Activated T-helper 1 cell treated with anti-CD3 and anti-CD28 coated beads, Interleukin-12 subunit alpha, Interleukin-12 subunit beta, Interleukin-2, Interleukin-4 antibody, amounts not matched to agents 30 ng/mL and 10 ng/mL and 1 ng/mL, durations not matched to agents 14 hours and 24 hours and 36 hours (primary cell): ENCODE results near the gene LCK. TPM values are rescaled to one million over a fixed set of nuclear protein-coding genes. Genes with fewer than 3 reads are reported as not detected.

Experiments used
- total RNA-seq: library from RNA; stranded (reverse); gene quantifications from 2 replicates; pipeline ENCODE4 v1.2.3, GENCODE V29; 2022

LCK gene
- total RNA-seq, 1 donor from 2014 or later = 281 TPM

Other genes with a start within 250 kb of the LCK start
- gene KHDRBS1, start 237.4 kb upstream of the LCK start, total RNA-seq = 156 and 158 TPM in 2 replicates
- 34.2 and 38.8 TPM in 2 replicates for gene TMEM39B, start 178.3 kb upstream of the LCK start, total RNA-seq
- 76.7 and 78.6 TPM in 2 replicates for gene KPNA6, start 143.2 kb upstream of the LCK start, total RNA-seq
- gene TXLNA, start 71.6 kb upstream of the LCK start, total RNA-seq = 109 and 110 TPM in 2 replicates
- gene CCDC28B, start 50.7 kb upstream of the LCK start, total RNA-seq = 28.2 and 32.6 TPM in 2 replicates
- 5.7 and 6.0 TPM in 2 replicates for gene IQCC, start 45.6 kb upstream of the LCK start, total RNA-seq
- gene DCDC2B, start 42.2 kb upstream of the LCK start, total RNA-seq = 0.15 TPM in 1 of 2 replicates, not detected in the other
- 13.5 and 15.0 TPM in 2 replicates for gene TMEM234, start 28.9 kb upstream of the LCK start, total RNA-seq
- 297 TPM in 2 replicates for gene EIF3I, start 28.9 kb upstream of the LCK start, total RNA-seq
- gene FAM167B, start 4.0 kb upstream of the LCK start, total RNA-seq = 0.57 and 0.61 TPM in 2 replicates
- gene HDAC1, start 40.8 kb downstream of the LCK start, total RNA-seq = 177 and 179 TPM in 2 replicates
- 31.6 and 31.8 TPM in 2 replicates for gene MARCKSL1, start 85.0 kb downstream of the LCK start, total RNA-seq
- gene FAM229A, start 111.2 kb downstream of the LCK start, total RNA-seq = 4.0 TPM in 2 replicates
- 0.51 and 1.3 TPM in 2 replicates for gene TSSK3, start 111.3 kb downstream of the LCK start, total RNA-seq
- gene BSDC1, start 143.2 kb downstream of the LCK start, total RNA-seq = 48.8 and 50.3 TPM in 2 replicates
- gene ZBTB8B, start 213.8 kb downstream of the LCK start, total RNA-seq = not detected in 2 replicates